Stimulated activated CD8-positive, alpha-beta memory T cell treated with anti-CD3 and anti-CD28 coated beads, Interleukin-4, amount 100 ng/mL, for 48 hours (primary cell): ENCODE data around the gene DPM1.
"Not testable (repeated sequence)": the region's sequence is repeated elsewhere in the genome, so short reads cannot be mapped to it uniquely, and the experiment has no call there.

Experiments
- DNase-seq: peaks from one replicate; pipeline ENCODE4 v3.0.0-alpha.2; 2020

DPM1 gene

DNA sequence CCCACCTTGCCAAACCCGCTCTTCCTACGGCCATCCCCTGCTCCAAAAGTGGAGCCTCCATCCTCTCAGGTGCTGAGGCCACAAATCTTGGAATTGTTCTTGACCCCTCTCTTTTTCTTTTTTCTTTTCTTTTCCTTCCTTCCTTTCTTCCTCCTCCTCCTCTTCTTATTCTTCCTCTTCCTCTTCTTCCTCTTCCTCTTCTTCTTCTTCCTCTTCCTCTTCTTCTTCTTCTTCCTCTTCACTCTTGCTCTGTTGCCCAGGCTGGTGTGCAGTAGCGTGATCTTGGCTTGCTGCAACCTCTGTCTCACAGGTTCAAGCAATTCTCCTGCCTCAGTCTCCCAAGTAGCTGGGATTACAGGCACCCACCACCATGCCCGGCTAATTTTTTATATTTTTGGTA lies 20.2 kb upstream of the DPM1 start:
- not testable (repeated sequence) for DNase-seq

GRCh38 chr20:50977066-50978021 lies 19.0 kb upstream of the DPM1 start:
- no peak for DNase-seq

- DNase-seq: no peak
These were observed 17.5 kb upstream of the DPM1 start for GRCh38 chr20:50975701-50976330.

- DNase-seq: no peak
These were observed 11.6 kb upstream of the DPM1 start for GRCh38 chr20:50969912-50970311.

DNA sequence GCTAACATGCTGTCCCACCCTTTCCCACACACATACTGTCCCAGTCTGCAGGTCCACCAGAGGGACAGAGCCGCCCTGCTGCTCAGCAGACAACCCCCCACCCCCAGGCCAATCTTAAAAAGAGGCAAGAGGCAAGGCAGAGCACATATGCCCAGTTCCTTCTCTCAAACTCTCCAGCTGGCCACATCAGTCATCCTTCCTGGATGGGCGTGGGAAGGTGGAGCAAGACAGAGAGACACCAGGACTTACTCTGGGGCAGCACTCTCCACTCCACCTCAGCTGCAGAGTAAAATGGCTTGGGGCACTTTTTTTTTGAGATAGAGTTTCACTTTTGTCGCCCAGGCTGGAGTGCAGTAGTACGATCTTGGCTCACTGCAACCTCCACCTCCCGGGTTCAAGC lies 11.1 kb upstream of the DPM1 start:
- DNase-seq: no peak

DNA sequence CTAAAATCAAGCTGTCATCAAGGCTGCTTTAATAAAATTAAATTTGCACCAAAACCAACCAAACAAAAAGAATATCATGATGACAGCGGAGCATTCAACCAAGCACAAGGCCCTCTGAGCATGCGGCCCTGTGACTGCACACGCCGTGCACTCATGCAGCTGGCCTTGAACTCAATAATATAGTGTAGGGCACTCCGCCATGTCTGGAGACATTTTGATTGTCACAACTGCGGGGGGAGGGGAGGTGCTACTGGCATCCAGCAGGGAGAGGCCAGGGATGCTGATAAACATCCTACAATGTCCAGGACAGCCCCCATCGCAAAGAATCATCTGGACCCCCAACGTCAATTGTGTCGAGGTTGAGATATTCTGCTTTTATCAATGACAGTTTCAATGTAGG lies 10.0 kb upstream of the DPM1 start:
- DNase-seq: no peak

- no peak for DNase-seq
These were observed 9.3 kb upstream of the DPM1 start for GRCh38 chr20:50967586-50967985.

- no peak for DNase-seq
These were observed 1.3 kb upstream of the DPM1 start for GRCh38 chr20:50959543-50960126.

DNA sequence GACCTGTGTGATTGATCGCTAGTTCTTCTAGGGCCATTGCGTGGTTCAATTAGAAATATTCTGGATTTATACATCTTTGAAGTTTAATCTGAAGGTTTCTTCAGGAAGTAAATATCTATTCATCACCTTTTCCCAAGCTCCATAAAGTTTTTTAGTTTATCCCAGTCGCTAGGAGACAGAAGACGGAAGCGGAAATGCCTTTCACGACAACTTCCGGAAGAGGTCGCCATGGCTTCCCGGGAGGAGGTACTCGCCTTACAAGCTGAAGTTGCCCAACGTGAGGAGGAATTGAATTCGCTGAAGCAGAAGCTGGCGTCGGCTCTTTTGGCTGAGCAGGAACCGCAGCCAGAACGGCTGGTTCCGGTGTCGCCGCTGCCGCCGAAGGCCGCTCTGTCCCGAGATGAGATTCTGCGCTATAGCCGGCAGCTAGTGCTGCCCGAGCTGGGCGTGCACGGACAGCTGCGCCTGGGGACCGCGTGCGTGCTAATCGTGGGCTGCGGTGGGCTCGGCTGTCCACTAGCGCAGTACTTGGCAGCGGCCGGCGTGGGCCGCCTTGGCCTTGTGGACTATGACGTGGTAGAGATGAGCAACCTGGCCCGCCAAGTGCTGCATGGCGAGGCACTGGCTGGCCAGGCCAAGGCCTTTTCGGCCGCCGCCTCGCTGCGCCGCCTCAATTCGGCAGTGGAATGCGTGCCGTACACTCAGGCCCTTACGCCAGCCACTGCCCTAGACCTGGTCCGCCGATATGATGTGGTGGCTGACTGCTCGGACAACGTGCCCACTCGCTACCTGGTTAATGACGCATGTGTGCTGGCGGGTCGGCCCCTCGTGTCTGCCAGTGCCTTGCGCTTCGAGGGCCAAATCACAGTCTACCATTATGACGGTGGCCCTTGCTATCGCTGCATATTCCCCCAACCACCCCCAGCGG lies 547 bp upstream of the DPM1 start, which contains the start of gene MOCS3:
TSS of gene MOCS3 (plus strand) at position 204 of the 928 bp plus-strand sequence. CDS start at position 229, 25 bp downstream.
- DNase-seq: peak; percentile 81

- DNase-seq: no peak
These were observed 1.1 kb downstream of the DPM1 start for GRCh38 chr20:50957276-50957675.

- no peak for DNase-seq
These were observed 4.5 kb downstream of the DPM1 start for GRCh38 chr20:50953821-50954220.

GRCh38 chr20:50953196-50953595 lies 5.1 kb downstream of the DPM1 start:
- no peak for DNase-seq

- no peak for DNase-seq
These were observed 10.1 kb downstream of the DPM1 start for GRCh38 chr20:50948132-50948785.

DNA sequence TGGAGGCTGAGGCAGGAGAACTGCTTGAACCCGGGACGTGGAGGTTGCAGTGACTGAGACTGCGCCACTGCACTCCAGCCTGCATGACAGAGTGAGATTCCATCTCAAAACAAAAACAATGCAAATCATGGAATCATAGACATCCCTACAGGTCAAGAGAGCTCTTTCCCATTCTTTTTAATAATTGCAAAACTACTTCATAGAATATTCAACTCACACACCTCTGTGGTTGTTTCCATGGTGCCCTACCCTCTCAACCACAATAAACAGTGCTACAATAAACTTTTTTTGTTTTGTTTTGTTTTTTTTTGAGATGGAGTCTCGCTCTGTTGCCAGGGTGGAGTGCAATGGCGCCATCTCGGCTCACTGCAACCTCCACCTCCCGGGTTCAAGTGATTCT lies 15.3 kb downstream of the DPM1 start:
- no peak for DNase-seq

GRCh38 chr20:50933589-50933988 lies 24.7 kb downstream of the DPM1 start:
- DNase-seq: no peak

DNA sequence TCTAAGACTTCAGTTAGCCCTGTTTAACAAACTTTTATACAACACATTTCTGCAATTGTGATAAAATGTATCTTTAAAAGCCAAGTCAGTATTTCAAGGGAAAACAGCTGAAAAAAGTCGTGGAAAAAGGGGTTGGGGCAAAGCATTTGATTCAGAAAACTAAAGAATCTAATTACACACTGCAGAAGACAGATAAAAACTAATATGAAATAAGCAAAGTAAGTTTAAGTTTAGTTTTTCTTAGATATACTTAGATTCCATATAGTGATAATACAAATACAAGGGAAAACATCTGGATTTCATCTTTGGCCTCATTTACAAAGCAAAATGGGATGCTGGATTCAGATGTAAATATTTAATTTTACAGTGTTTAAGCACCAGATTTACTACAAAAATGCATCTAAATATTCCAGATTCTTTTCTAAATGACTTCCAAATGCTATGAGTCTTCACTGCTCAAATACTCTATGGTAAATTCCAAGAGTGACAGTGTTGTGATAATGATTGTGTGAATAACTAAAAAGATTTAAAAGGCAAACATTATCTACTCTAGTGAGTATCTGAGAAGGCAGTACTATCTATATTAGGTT lies 25.5 kb downstream of the DPM1 start:
- DNase-seq: no peak

GRCh38 chr20:50932016-50932485 lies 26.3 kb downstream of the DPM1 start:
- DNase-seq: no peak

DNA sequence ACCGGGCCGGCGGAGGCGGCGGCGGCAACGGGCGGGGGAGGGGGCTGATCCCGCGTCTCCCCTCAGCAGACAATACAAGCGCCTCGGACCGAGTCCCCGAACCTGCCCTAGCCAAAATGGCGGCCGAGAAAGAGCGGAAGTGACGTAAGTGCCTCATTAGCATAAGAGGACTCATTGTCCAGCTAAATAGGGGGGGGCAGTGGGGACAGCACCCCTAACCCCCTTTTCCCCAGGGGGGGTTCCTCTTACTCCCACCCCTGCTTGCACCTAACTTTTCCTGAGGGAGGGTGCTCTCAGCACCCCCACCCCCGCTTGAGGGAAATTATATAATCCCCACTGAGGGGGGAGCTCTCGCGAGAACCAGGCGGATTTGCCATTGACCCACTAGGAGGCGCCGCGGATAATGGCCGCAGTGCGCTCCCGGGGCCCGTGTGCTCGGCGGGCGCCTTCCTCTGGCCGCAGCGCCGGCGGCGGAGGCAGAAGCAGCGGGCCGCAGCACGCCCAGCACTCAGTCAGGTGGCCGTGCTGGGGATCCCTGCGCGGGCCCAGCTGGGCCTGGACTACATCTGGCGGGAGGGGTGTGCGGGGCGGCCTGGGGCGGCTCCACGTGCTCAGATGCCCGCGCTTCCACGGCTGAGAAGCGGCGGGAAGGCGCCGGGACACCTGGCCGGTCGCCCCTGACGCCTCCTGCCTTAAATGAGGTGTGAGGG lies 26.9 kb downstream of the DPM1 start, which contains the start of gene ADNP:
TSS of gene ADNP (minus strand) at position 132 of the 710 bp plus-strand sequence. CDS start 27,441 bp downstream, outside the sequence.
- peak; percentile 90 for DNase-seq

GRCh38 chr20:50930976-50931305 lies 27.4 kb downstream of the DPM1 start:
- no peak for DNase-seq

- DNase-seq: peak; percentile 45
These were observed 28.0 kb downstream of the DPM1 start for GRCh38 chr20:50930139-50930975.
